ENCODE data around the gene PMCH.
"Not testable (repeated sequence)": the region's sequence is repeated elsewhere in the genome, so short reads cannot be mapped to it uniquely, and the experiment has no call there.

PMCH gene

GRCh38 chr12:102197789-102198188 lies at the start of gene PMCH:
TSS of gene PMCH (minus strand) at chr12:102197833. CDS start at chr12:102197770, 63 bp downstream.
- DNase-seq (ENCODE audit: extremely low read depth in 1 of 2, low read depth in 1 of 2) = no peak

GRCh38 chr12:102240859-102241258 lies 43.2 kb upstream of the PMCH start:
- not testable (repeated sequence) for DNase-seq (ENCODE audit: extremely low read depth in 1 of 2, low read depth in 1 of 2)

- no peak for DNase-seq (ENCODE audit: extremely low read depth in 1 of 2, low read depth in 1 of 2)
Measured at GRCh38 chr12:102234599-102234998, 37.0 kb upstream of the PMCH start.

GRCh38 chr12:102232446-102232845 lies 34.8 kb upstream of the PMCH start:
- no peak for DNase-seq (ENCODE audit: extremely low read depth in 1 of 2, low read depth in 1 of 2)

- no peak for DNase-seq (ENCODE audit: extremely low read depth in 1 of 2, low read depth in 1 of 2)
Measured at GRCh38 chr12:102232036-102232435, 34.4 kb upstream of the PMCH start.

GRCh38 chr12:102227954-102228353 lies 30.3 kb upstream of the PMCH start:
- DNase-seq (ENCODE audit: extremely low read depth in 1 of 2, low read depth in 1 of 2) = no peak

GRCh38 chr12:102220736-102221135 lies 23.1 kb upstream of the PMCH start:
- DNase-seq (ENCODE audit: extremely low read depth in 1 of 2, low read depth in 1 of 2) = no peak

- no peak for DNase-seq (ENCODE audit: extremely low read depth in 1 of 2, low read depth in 1 of 2)
Measured at GRCh38 chr12:102215992-102216691, 18.5 kb upstream of the PMCH start.

- no peak for DNase-seq (ENCODE audit: extremely low read depth in 1 of 2, low read depth in 1 of 2)
Measured at GRCh38 chr12:102204025-102204424, 6.4 kb upstream of the PMCH start.

GRCh38 chr12:102202556-102202955 lies 4.9 kb upstream of the PMCH start:
- DNase-seq (ENCODE audit: extremely low read depth in 1 of 2, low read depth in 1 of 2) = no peak

GRCh38 chr12:102201436-102202061 lies 3.9 kb upstream of the PMCH start:
- no peak for DNase-seq (ENCODE audit: extremely low read depth in 1 of 2, low read depth in 1 of 2)

GRCh38 chr12:102195826-102196225 lies 1.8 kb downstream of the PMCH start:
- no peak for DNase-seq (ENCODE audit: extremely low read depth in 1 of 2, low read depth in 1 of 2)

- no peak for DNase-seq (ENCODE audit: extremely low read depth in 1 of 2, low read depth in 1 of 2)
Measured at GRCh38 chr12:102182635-102183034, 15.0 kb downstream of the PMCH start.

GRCh38 chr12:102174761-102175160 lies 22.9 kb downstream of the PMCH start:
- DNase-seq (ENCODE audit: extremely low read depth in 1 of 2, low read depth in 1 of 2) = no peak

GRCh38 chr12:102174117-102174516 lies 23.5 kb downstream of the PMCH start:
- DNase-seq (ENCODE audit: extremely low read depth in 1 of 2, low read depth in 1 of 2) = no peak

GRCh38 chr12:102172436-102172835 lies 25.2 kb downstream of the PMCH start:
- no peak for DNase-seq (ENCODE audit: extremely low read depth in 1 of 2, low read depth in 1 of 2)

- DNase-seq (ENCODE audit: extremely low read depth in 1 of 2, low read depth in 1 of 2) = no peak
Measured at GRCh38 chr12:102171951-102172350, 25.7 kb downstream of the PMCH start.

- no peak for DNase-seq (ENCODE audit: extremely low read depth in 1 of 2, low read depth in 1 of 2)
Measured at GRCh38 chr12:102169922-102170621, 27.6 kb downstream of the PMCH start.

GRCh38 chr12:102167821-102168604 lies 29.6 kb downstream of the PMCH start:
- DNase-seq (ENCODE audit: extremely low read depth in 1 of 2, low read depth in 1 of 2) = no peak

GRCh38 chr12:102163383-102163782 lies 34.2 kb downstream of the PMCH start:
- no peak for DNase-seq (ENCODE audit: extremely low read depth in 1 of 2, low read depth in 1 of 2)

GRCh38 chr12:102155206-102155605 lies 42.4 kb downstream of the PMCH start:
- not testable (repeated sequence) for DNase-seq (ENCODE audit: extremely low read depth in 1 of 2, low read depth in 1 of 2)

Data from stimulated activated CD8-positive, alpha-beta memory T cell treated with anti-CD3 and anti-CD28 coated beads, Interleukin-7, amount 100 ng/mL, for 48 hours (primary cell).